ENCODE data around the gene SLC4A3.

The SLC4A3 gene

DNA sequence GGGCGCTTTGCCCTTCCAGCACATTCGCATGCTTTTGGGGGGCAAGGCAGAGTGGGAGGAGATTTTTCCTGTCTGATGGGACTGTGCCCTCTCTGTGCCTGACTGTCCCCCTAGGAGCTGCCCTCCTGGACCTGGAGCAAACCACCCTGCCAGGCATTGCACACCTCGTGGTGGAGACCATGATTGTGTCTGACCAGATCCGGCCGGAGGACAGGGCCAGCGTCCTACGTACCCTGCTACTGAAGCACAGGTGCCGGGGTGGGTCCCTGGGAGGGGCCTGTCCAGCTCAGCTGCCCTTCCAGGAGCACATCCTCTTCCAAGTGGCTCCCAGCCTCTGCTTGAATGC lies 5.3 kb downstream of the SLC4A3 start:
- DNase-seq, result no peak

DNA sequence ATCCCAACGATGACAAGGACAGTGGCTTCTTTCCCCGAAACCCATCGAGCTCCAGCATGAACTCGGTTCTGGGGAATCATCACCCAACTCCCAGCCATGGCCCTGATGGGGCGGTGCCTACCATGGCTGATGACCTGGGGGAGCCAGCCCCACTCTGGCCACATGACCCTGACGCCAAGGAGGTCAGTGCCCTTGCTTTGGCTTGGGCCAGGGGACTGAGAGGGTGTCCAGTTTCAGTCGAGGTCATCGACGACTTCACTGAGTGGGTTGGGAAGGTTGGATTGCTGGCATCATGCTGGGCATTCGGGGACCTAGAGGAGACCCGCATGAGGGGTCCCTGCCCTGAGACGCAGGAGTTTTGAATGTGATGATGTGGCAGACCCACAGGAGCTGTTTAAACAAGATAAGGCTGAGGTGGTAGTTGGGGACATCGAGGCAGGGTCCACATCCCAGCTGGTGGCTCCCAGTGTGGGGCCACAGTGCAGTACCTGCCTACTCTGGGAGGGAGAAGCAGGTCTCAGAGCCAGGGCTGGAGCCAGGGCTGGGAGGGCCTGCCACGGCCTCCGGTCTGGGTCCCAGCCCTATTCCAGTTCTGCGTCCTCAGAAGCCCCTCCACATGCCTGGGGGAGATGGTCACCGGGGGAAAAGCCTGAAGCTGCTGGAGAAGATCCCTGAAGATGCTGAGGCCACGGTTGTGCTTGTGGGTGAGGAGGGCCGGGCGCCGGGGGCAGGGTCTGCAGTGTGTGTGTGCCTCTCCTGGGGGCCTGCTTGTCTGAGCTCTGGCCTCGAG lies 6.0 kb downstream of the SLC4A3 start:
- no peak for DNase-seq

DNA sequence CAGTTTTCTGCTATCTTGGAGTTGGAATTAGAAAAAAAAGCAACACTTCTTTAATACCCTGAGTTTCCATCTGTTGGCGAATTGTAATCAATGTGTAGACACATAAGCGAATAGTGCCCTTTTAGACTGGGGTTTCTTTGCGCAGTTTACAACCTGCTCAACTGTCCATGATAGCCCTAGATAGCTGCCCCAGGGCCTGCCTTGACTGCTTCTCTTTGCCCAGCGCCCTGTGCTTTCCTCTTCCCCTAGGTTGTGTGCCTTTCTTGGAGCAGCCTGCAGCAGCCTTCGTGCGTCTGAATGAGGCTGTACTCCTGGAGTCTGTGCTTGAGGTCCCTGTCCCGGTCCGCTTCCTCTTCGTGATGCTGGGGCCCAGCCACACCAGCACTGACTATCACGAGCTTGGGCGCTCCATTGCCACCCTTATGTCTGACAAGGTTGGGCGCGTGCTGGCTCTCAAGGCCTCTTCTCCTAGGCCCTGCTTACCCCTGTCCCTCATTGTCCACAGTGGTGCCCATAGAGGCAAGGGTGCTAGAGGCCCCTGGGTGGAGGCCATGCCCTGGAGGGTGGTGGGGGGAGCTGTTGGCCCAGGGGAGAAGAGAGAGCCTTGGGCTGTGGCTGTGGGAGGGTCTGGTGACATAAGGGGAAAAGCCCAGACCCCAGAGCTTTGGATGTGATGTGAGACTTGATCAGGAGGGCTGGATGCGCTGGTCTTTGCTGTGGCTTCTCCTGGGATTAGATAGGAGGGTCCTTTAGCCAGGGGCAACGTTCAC lies 6.9 kb downstream of the SLC4A3 start:
- DNase-seq, result no peak

DNA sequence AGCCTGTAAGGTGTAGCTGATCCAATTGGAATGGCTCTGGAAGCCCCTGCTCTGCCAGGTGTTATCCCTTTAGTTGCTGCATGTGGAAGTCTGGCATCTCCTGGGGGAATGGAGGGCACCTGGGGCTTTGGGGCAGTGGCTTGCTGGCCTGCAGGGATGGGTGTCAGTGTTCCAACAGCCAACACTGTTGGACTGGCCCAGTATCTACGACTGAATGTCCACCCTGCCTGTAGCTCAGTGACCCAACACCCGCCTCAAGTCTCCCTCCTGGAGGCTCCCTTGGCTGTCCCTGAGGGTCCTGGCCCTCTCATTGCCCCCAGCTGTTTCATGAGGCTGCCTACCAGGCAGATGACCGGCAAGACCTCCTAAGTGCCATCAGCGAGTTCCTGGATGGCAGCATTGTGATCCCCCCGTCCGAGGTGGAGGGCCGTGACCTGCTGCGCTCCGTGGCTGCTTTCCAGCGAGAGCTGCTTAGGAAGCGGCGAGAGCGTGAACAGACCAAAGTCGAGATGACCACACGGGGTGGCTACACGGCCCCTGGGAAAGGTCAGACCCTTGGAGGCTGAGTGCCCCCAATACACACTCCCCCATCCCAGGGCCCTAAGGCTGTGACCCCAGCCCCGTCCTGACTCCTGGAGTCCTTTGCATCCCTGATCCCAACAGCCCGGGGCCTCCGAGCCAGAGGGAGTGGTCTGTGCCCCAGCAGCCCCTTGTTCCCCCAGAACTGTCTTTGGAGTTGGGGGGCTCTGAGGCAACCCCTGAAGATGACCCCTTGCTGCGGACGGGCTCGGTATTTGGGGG lies 7.7 kb downstream of the SLC4A3 start:
- DNase-seq, result no peak

DNA sequence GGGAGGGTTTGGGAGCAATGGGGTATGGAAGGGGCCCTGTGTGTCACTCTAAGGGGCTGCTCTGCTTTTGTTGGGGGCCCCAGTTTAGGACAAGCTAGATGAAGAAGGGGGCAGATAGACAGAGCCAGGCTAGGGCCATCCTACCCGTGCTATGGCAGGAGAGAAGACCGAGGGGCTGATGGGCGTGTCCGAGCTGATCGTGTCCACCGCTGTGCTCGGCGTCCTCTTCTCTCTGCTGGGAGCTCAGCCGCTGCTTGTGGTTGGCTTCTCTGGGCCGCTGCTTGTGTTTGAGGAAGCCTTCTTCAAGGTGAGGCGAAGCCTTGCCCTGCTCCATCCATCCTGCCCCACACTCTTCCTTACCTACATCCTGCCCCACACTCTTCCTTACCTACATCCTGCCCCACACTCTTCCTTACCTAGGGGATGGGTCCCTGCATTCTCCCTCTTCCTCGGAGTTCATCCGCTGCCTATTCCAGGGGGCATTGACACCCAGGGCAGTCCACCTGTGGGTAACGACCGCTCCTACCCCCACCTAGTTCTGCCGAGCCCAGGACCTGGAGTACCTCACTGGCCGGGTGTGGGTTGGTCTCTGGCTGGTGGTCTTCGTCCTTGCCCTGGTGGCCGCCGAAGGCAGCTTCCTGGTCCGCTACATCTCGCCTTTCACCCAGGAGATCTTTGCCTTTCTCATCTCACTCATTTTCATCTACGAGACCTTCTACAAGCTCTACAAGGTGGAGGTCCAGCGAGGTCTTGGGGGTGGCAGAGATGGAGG lies 8.9 kb downstream of the SLC4A3 start:
- no peak for DNase-seq

DNA sequence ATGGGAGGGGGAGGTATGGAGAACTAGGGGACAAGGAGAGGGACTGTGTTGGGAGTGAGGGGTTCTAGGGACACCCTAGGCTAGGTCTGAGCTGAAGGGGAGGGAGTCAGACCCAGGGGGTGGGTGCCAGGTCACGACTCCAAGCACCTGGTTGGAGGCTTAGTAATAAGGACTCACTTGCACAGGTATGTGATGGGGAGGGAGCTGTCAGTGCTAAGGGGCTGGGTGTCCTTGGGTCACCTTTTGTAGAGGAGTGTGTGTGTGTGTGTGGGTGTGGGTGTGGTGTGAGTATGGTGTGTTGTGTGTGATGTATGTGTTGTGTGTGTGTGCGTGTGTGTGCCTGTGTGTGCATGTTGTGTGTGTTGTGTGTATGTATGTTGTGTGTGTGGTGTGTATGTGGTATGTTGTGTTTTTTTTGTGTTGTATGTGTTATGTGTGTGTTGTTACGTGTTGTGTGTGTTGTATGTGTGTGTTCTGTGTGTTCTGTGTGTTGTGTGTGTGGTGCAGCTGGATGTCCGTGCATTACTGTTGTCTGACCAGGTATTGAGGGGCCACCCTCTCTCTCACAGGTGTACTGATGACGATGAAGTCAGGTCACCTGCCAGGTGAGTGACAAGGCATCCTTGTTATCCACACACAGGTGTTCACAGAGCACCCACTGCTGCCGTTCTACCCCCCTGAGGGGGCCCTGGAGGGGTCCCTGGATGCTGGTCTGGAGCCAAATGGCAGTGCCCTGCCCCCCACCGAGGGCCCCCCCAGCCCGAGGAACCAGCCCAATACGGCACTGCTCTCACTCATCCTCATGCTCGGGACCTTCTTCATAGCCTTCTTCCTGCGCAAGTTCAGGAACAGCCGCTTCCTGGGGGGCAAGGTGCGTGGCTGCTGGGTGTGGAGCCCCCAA lies 9.8 kb downstream of the SLC4A3 start:
- DNase-seq, result no peak

DNA sequence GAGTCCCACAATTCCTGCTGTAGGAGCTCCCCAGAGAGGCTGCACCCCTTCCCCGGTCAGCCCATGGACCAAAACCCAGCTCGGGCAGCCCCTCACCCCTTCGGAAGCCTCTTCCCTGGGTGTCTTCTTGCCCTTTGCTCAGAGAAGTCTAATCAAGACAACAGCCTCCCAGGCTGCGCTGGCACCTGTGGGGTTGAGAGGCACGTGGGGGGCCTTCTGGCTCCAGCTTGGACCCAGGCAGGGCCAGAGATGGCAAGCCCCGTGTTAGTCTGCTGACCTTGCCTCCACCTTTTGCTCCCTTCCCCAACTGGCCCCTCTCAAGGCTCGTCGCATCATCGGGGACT lies 10.4 kb downstream of the SLC4A3 start:
- DNase-seq, result no peak

DNA sequence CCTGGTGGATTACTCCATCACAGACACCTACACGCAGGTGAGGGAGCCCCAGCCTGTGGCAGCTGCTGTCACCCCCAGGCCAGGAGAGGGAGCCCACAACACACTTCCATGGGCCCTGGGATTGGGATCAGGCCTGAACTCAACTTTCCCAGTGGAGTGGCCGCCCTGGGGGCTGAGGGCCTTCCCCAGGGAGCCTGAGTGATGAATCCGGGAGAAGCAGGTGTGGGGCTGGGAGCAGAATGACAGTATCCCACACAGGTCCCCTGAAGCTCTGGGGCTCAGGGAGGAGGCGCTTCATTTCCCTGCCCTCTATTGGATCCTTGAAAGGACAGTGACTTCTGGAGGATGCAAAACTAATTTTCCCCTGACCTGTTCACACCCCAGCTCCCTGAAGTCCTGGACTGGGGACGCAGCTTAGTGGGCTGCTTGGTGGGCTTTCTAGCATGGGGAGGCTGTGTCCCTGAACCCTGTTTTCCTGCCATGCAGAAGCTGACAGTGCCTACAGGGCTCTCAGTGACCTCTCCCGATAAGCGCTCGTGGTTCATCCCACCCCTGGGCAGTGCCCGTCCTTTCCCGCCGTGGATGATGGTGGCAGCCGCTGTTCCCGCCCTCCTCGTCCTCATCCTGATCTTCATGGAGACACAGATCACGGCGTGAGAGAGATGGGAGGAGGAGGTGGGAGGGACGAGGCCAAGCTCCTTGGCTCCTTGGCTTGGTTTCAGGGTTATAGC lies 11.0 kb downstream of the SLC4A3 start:
- DNase-seq, result no peak

DNA sequence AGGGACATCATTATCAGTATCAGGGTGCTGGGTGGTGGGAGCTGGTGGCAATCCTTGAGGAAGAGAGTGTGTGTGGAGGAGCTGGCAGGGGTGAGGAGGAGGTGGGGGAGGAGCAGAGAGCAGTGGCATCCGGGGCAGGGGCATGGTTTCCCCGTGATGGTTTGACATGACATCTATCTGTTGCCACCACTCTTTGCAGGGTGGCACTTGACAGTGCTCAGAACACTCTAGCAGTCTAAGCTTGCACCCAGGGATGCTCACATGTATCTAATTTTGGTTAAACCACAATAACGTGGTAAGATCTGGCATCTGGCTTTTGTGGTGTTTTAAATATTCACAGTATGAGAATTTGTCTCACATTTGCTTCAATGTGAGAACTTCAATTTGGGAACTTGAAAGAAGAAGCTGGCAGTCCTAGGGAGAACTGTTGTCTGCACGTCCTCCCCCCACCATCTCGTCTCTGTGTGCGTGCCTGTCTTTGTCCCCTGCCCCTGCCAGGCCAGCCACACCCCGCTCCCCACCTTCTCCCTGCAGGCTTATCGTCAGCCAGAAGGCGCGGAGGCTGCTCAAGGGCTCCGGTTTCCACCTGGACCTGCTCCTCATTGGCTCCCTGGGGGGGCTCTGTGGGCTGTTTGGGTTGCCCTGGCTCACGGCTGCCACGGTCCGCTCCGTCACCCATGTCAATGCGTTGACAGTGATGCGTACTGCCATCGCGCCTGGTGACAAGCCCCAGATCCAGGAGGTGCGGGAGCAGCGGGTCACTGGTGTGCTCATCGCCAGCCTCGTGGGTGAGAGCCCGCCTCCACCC lies 11.7 kb downstream of the SLC4A3 start:
- no peak for DNase-seq

DNA sequence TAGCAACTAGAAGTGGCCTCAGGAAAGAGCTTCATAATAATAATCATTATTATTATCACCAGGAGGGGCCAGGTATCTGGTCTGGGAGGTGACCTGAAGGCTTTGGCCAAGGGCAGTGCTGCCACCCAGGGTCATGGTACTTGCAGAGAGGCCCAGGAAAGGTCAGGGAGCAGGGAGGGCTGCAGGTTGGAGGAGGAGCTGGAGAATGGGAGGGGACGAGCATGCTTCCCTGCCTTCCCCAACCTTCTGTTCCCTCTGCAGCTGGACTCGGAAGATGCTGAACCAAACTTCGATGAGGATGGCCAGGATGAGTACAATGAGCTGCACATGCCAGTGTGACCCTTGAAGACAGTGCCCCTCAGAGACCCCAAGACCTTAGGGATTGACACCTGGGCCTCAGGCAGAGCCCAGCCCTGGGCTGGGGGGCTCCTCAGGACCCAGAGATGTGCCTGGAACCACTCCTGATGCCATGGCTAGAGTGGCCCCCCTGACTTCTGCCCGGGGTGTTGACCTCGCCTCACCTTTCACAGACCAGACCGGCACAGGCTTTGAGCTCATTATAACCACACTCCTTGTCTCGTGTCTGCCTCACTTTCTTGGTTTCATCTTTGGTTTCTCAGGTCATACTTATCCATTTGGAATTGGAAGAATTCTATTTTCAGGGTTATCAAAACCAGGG lies 14.1 kb downstream of the SLC4A3 start:
- DNase-seq, result no peak

DNA sequence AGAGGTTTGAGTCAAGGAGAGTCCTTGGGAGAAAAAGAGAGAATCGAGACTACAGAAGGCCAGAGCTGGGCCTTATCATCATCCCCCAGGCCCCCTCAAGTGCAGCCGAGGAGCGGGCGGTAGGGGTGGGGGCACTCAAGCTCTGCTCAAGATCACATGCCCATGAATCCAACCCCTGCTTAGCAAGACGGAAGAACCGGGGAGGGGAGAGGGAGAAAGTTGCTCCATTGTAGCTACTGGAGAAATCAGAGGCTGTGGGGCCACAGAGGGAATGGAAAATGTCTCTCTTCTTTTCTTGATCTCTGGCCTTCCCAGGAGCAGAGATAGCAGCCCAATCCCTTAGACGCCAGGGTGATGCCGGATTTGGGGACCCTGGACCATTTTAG lies 14.6 kb downstream of the SLC4A3 start:
- DNase-seq, result no peak

DNA sequence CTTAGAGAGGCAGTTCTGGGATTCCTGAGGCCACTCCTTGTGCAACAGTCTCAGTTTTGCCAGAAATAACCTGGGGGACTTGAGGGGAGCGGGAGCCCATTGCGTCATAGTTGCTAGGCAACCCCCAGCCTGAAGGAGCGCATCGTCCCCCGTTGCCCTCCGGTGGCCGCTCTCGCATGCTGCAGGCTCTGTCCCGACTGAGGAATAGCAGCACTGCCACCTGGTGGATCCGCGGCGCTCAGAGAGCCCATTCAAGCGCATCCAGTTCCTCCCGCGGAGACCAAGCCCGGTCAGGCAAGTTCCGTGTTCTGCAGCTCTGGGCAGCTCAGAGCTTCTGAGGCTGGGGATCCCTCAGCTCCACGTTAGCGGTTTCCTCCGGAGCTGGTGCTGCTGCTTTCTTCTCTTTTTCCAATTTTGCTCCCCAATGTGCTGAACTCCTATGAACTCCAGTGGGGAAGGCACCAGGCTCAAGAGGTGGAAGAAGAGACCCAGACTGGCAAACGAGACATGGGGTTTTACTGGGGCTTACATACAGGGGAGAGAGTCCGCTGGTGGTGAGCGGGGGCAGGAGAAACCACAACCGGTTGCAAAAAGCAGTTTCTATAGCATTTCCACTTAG lies 15.1 kb downstream of the SLC4A3 start:
- DNase-seq, result peak; percentile 11

DNA sequence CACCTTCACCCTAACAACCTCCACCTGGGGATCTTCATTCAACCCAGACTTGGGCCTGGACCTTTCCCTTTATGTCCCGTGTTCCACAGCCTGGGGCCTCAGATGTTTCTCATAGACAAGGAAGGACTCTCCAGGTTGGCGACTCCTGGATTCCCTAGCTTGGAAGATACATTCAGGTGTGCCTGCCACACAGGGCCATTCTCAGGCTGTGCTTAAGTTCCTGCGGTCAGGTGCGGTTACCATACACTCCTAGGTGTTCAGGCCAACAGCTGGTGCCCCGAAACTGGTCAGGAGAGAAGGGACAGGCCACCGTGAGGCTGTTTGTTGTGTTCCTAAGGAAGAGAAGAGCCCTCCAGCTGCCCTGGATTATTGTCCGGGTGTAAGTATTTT lies 15.6 kb downstream of the SLC4A3 start:
- DNase-seq, result no peak

DNA sequence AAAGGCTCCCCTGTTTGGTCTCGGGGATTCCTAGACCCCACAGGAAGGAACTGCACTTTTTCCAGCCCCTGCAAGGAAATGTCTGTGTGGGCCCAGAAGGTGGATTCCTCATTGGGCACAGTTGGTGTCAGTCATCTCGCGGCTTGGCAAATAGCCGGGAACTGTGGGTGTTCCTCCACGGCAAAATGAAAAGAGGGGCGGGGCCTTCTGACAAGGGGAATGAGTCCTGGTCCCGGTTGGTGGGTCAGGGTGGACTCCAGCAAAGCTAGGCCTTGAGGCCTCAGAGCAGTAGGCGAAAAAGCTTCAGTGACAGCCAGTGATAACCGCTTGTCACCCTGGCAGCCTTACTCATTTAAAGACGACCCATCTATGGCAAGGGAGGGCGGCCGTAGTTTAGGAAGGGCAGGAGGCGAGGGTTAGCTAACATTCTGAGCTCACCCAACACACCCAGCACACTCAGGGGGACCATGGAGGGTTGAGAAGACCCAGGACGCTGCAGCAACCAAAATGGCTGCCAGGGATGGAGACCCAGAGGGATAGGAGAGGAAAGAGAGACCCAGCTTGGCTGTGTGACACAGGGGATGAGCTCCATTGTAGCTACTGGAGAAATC lies 16.5 kb downstream of the SLC4A3 start:
- DNase-seq, result no peak

DNA sequence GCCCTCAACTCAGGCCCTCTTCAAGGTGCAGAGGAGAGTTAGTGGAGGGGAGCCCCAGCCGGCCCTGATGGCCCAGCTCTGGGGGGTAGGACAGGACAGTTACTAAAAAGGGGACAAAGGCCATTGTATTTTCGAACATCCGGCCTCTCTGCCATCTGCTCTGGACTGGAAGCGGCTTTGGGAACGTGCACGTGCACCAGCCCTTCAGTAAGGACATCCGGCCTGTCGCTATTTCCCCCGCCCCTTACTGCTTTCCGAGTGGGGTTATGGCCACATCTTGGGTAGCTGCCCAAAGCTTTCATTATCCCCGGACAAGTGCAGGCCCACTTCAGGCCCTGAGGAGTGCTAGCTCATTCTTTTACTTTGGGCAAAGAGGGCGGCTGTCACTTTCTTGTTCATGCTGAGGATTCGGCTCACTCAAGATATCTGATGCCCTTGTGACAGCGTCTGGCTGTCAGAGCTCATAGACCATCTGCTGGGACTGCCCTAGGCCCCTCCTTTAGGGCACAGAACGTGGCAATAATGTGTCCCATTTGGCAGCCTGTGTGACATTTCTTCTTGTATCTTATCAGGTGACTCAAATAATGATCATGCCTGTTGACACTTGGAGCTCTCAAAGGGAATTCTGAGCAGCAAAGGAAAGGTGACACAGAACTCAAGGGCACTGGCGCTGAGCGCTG lies 17.5 kb downstream of the SLC4A3 start:
- DNase-seq, result no peak

DNA sequence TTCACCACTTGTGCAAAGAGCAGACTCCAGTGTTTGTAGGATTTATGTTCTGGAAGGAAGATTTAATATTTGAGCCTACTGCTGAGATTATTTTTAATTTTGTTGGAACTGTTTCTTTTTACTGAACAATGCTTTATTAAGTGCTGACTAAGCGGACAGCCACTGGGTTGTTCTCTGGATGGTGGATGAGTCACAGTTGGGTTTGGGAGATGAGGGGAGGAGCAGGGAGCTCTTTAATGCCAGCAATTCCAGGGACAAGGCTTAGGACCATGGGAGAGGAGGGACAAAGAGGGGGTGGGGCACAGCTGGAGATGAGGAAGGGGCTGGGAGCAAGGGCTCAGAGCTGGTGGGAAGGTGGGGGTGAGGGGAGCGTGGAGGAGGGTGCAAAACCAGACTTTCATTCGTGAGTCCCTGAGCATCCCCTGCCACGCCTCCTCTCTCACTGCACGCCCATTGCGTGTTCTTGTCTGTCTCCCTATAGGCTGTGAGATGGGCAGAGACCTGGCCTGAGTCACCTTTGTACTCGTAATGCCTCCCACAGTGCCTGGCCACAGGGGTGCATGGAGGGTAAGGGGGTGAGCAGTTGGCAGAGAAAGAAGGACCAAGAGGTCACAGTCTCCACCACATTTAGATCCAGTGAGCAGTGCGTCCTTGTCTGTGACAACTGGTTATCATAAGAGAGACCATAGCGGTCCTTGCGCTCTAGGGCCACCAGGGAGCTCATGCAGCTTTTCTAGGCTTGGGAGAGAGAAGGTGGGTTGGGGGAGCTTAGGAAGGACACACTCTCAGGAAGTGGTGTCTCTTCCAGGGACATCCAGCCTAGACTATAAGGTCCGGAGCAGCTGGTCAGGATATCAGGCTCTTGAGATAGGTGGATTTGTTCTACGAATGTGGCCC lies 18.4 kb downstream of the SLC4A3 start:
- no peak for DNase-seq

DNA sequence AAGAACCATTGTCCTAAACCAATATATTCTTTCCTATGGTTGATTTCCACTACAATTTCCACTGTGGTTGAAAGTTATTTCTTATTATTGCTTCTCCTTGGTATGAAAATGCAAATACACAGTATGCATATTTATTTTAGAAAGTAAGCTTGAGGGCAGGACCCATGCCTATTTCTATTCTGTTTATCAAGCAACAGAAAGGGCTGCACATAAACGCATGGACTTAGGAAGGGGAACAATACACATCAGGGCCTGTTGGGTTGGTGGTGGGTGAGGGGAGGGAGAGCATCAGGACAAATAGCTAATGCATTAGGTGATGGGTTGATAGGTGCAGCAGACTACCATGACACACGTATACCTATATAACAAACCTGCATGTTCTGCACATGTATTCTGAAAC lies 20.7 kb downstream of the SLC4A3 start:
- no peak for DNase-seq
